Left ventricle myocardium superior (tissue), 1 donor: ENCODE results near the gene EPAS1. TPM values are rescaled to one million over a fixed set of nuclear protein-coding genes. Genes with fewer than 3 reads are reported as not detected.

Experiments used
- ATAC-seq: fragments of 200-7000 bp; cut with Tn5 transposase; one replicate; pipeline ENCODE4 v1.9.1; 2020; ENCODE audit warnings: mild to moderate bottlenecking, moderate library complexity
- DNase-seq: peaks from one replicate; pipeline ENCODE4 v3.0.0-alpha.2; 2020
- intact Hi-C: fragments of 100-400 bp; cut with micrococcal nuclease; formaldehyde crosslinking; loops from one replicate; pipeline ENCODE4 v1.11.0; 2022
- total RNA-seq: library from RNA; stranded (reverse); fragmentation: NEBNext Ultra II Directional; extraction: Animal tissue kit (Norgen Biotek cat#: 25700); gene quantifications from one replicate; pipeline ENCODE4 v1.2.1, GENCODE V29; 2021
- donor health status: DM: no; HTN: yes; CAD: no; lungs with severe emphysema.

The EPAS1 gene
- total RNA-seq, 1 donor from 2014 or later = 212 TPM

DNA sequence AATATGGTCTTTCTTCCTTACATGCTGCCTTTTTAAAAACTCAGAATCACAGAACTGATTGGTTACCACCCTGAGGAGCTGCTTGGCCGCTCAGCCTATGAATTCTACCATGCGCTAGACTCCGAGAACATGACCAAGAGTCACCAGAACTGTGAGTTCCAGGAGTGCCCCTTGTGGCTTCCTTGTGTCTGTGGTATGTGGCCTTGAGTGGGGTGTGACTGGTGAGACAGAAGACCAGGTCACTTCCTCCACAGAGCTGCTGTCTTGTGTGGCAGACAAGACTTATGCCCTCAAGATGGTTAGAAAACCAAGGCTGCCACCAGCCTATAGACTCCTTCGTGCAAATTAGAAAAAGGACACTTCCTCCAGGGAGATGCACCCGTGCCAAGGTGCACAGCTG lies 72.6 kb downstream of the EPAS1 start:
- DNase-seq = no peak
- ATAC-seq = no peak
- intact Hi-C loops = loop anchor here (10.0 kb wide), 2 partner anchors 295 to 355 kb away; no protein-coding TSS in a partner anchor

DNA sequence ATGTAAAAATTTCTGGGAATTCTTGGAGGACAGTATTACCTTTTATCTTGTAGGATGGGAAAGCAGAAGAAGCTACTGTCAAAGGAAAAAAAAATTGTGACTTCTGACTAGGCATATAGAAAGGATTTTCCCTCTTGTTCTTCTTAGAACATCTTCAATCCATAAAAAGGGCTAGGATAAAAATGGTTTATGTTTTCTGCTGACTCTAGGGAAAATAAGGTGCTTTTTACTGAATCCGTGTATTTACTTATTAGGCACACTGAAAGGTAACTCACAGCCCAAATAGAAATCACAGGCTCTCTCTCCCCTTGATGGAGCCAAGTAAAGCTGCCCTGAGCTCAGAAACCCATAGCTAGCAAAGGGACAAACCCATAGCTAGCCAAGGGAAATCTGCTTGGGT lies 74.6 kb downstream of the EPAS1 start:
- intact Hi-C loops = no loop called here
- no peak for ATAC-seq
- DNase-seq = no peak

DNA sequence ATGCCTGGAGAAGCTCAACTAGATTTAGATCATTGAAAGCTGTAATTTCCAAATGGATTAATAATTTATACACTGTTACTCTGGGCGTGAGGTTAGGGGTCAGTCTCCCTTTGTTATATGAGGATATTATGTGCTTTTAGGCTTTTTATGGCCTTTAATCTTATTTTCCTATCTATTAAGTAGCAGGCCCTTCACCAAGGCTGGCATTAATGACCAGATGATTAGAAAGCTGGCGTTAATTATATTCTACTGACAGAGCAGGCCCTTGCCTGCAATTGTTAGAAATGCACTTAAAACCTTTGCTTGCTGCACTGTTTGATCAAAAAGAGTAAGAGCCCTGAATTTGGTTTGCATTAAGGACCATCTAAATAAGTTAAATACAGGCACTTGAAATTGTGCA lies 75.3 kb downstream of the EPAS1 start:
- DNase-seq (no peak), ATAC-seq (no peak)
- intact Hi-C loops = no loop called here

DNA sequence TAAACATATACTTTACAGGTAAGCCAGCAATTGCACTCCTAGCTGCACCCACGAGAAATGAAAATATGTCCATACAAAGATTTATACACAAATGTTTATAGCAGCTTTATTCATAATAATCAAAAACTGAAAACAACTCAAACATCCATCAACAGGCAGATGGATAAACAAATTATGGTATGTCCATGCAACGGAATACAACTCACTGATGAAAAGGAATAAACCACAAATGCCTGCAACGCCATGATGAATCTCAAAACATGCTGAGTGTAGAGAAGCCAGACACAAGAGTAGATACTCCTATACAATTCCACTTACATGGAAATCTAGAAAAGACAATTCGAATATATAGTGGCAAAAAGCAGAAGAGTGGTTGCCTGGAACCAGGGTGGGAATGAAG lies 76.0 kb downstream of the EPAS1 start:
- ATAC-seq (no peak), DNase-seq (no peak)
- intact Hi-C loops = no loop called here

DNA sequence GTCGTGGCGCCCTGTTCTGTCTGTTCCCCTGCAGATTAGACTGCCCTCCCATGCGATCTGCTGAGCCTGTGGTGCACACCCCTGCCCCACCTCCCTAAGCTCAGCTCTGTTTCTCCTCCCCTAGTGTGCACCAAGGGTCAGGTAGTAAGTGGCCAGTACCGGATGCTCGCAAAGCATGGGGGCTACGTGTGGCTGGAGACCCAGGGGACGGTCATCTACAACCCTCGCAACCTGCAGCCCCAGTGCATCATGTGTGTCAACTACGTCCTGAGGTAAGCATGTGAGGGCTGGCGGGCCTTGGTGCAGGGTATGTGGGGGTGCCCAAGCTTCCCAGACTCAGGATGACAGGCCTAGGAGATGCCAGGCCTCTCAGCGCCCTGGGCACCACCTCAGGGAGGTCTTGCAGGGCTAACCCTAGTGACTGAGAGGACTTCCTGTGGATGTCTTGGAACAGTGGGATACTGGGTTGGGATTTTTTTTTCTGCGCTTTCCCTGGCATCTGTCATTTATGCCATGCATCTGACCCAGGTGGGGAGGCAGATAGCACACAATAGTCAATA lies 78.4 kb downstream of the EPAS1 start:
- intact Hi-C loops = no loop called here
- ATAC-seq (no peak), DNase-seq (no peak)

DNA sequence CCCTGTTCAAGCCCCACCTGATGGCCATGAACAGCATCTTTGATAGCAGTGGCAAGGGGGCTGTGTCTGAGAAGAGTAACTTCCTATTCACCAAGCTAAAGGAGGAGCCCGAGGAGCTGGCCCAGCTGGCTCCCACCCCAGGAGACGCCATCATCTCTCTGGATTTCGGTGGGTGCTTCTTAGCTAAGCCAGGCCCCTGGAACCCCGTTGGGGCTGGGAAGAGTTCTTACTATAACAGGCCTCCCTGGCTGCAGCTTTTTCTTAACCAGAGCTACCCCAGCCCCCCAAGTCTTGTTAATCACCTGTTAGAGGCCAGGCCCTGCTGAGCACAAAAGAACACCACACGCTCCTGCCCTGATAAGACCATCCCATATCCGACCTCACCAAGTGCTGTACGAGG lies 79.4 kb downstream of the EPAS1 start:
- DNase-seq = no peak
- intact Hi-C loops = no loop called here

DNA sequence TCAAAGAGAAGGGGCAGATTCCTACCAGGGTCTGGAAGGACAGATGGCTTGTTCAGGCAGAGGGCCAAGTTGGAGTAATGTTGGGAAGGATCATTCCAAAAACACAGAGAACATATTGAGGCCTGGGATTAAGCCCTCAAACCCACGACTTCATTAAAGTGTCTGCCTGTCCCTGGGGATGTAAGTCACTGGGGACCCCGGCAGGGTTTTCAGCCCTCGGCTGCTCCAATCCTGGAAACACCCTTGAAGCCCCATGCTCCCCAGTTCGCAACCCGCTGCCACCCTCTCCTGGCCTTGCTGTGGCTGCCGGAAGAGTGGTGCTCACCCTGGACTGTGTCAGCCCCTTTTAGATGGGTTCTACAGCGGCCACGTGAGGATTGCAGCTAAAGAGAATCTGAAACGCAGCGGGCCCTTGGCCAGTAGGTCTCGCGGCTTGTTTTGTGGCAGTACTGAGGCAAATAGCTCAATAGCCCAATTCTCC lies 79.9 kb downstream of the EPAS1 start:
- ATAC-seq = peak; percentile 31
- intact Hi-C loops = no loop called here
- DNase-seq = no peak

More for the DNA sequence above, 79.4 kb downstream of the EPAS1 start:
- ATAC-seq = no peak

DNA sequence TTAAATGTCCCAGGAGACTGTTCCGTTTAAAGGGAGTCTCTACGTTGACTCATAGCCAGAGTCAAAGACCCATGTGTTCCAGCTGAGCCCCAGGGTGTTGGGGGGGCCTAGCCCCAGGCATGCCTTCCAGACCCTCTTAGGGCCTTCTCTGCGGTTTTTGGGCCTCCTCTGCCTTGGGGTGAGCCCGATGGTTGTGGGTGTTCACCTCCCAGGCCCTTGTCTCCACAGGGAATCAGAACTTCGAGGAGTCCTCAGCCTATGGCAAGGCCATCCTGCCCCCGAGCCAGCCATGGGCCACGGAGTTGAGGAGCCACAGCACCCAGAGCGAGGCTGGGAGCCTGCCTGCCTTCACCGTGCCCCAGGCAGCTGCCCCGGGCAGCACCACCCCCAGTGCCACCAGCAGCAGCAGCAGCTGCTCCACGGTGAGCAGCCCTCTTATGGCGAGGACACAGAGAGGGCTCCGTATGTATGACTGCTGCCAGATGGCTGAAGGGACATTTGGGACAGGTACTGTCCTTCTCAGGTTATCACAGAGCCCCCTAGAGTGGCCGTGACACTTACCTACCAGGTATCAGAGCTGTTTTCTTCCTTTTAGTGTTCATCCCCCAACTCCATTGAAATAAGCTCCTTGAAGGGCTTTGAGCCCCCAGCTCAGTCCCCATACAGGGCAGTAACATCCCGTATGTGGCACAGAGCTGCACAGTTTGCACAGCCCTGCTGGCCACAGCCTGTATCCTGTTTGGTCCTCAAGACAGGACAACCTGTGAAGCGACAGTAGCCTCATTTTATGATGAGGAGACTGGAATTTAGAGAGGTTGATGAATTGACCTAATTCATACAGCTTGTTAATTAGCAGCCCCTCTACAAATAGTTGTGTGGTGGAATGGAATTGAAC lies 80.7 kb downstream of the EPAS1 start:
- no peak for DNase-seq
- intact Hi-C loops = no loop called here
- ATAC-seq = no peak

DNA sequence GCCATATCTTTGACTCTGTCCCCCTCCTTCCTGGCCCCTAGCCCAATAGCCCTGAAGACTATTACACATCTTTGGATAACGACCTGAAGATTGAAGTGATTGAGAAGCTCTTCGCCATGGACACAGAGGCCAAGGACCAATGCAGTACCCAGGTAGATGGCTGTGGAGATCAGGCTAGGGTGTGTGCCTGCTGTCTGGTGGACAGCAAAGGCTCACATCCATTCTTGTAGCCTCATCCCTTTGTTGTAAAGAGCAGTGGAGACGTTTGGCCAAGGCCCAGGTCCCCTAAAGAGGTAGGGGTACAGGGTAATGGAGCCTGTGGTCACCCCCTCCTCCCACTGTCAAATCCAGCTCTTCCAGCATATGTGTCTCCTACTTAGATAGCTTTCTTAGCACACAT lies 81.4 kb downstream of the EPAS1 start:
- intact Hi-C loops = no loop called here
- DNase-seq (no peak), ATAC-seq (no peak)

DNA sequence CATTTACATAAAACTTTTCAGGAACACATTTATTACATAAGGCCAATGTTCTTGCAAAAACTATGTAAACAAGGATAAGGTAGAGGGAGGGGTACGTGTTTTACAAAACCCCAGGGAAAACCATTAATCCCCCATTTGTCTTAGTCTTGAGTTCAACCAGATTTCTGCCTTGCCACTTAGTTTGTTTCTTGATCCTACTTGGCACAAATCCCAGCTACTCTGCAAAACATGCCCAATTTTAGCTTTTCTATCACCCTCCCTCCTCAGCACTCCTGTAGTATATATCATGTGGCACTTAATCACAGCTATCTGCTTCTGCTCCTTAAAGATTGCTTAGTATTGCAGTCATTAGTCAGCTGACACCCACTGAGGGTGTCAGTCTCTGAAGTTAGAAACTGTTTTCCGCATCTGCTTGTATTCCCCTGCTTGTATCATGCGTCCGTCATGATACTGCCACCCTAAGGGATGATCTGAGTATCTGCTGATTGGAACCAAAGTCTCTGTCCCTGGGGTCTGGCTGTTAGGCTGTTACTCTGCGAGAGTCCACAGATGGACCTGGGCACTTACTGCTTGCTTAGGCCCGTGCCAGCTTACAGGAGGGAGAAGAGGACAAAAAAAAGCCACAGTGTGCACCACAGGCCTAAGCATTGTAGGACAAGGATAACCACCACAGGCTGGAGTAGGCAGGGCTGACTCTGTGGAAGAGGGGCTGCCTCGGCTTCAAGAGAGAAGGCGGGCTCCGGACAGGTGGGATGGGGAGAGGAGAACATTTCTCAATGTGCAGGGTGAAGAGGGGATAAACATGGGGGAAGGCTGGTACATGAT lies 82.2 kb downstream of the EPAS1 start:
- ATAC-seq = no peak
- intact Hi-C loops = no loop called here
- no peak for DNase-seq

DNA sequence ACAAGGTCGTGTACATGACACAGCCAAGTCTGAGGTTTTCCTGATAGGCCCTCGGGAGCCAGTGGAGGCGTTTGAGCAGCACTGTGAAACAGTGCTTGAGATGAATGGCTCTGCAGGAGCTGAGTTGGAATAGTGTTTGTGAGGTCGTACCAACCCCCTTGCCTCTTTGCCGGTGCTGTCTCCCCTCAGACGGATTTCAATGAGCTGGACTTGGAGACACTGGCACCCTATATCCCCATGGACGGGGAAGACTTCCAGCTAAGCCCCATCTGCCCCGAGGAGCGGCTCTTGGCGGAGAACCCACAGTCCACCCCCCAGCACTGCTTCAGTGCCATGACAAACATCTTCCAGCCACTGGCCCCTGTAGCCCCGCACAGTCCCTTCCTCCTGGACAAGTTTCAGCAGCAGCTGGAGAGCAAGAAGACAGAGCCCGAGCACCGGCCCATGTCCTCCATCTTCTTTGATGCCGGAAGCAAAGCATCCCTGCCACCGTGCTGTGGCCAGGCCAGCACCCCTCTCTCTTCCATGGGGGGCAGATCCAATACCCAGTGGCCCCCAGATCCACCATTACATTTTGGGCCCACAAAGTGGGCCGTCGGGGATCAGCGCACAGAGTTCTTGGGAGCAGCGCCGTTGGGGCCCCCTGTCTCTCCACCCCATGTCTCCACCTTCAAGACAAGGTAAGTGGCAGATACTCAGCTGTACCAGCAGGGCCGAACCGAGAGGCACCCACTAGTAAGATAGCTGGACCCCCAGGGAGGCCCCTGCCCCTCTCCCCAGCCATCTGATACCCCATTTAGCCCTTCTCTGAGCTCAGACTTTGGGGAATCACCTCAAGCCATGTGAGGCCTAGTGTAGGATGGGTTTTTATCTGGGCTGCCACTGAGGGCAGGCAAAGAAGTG lies 83.1 kb downstream of the EPAS1 start:
- no peak for ATAC-seq
- no peak for DNase-seq
- intact Hi-C loops = no loop called here

DNA sequence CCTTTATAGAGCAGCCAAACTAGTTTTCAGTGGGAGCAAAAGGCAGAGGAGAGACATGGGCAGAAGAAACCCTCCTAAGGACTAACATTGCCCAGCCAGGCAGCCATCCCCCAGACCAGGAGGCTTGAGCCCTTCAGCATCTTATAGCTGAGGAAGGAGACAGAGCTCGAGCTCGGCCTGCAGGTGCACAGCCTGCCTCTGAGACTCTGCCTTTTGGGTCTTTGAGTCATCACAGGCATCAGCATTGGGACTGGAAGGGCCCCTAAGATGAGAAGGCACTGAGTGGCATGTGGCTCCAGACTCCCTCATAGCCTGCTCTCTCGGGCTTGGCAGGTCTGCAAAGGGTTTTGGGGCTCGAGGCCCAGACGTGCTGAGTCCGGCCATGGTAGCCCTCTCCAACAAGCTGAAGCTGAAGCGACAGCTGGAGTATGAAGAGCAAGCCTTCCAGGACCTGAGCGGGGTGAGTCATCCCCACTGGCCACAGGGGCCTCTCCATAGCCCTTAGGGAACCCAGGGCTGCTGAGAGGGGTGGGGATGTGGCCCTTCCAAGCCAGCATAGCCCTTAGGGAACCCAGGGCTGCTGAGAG lies 84.1 kb downstream of the EPAS1 start:
- DNase-seq = no peak
- ATAC-seq = peak; percentile 11
- intact Hi-C loops = no loop called here

DNA sequence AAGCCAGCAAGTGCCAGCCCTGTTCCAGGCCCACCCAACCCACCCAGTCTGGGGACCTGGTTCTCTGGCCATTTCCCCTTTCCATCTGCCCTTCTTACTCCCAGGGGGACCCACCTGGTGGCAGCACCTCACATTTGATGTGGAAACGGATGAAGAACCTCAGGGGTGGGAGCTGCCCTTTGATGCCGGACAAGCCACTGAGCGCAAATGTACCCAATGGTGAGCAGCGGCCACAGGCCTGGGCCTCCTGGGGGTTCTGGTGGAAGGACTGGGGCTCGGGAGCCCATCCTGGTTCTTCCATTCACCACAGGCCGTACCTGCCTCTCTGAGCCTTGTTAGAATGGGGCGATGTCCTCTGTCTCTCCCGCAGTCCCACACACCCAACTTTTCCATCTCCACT lies 84.7 kb downstream of the EPAS1 start:
- ATAC-seq (no peak), DNase-seq (no peak)
- intact Hi-C loops = no loop called here

DNA sequence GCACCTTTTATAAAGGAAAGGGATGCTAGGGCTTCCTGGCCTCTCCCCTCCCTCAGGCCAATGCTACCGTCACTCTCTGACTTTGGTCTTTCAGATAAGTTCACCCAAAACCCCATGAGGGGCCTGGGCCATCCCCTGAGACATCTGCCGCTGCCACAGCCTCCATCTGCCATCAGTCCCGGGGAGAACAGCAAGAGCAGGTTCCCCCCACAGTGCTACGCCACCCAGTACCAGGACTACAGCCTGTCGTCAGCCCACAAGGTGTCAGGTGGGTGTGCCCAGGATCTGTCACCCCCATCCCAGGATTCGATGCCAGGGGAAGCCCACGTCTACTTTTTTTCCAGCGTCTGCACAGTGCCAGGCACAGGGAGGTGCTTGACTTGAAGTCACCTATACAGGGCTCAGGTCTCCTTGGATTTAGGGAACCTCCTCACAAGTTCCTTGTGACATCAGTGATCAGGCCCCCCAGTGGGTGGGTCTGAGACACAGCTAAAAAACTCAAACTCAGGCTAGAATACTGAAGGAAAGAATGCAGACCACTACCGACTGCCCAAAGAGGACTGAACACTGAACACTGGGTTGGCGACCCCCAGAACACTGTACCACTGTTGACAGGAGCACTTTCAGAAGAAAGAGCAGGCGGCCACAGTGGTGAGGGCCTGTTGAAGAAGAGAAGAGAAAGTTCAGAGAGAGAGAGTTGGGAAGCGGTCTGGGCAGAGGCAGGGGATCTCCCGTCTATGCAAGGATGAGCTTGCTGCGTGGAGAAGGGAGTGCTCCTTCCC lies 85.3 kb downstream of the EPAS1 start:
- ATAC-seq (no peak), DNase-seq (no peak)
- intact Hi-C loops = no loop called here

DNA sequence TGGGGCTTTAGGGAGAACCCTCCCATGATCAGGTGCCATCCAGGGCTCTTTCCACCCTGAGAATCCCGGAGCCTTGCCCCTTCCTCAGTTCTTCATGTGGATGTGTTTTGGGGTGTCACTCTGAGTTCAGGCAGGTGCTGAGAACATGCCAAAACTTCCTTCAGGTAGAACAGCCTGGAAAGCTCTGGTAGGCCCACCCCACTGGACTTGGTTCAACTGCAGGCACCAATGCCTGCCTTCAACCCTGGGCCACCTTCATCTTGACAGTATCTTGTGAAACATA lies 85.8 kb downstream of the EPAS1 start:
- ATAC-seq (no peak), DNase-seq (no peak)
- intact Hi-C loops = no loop called here

DNA sequence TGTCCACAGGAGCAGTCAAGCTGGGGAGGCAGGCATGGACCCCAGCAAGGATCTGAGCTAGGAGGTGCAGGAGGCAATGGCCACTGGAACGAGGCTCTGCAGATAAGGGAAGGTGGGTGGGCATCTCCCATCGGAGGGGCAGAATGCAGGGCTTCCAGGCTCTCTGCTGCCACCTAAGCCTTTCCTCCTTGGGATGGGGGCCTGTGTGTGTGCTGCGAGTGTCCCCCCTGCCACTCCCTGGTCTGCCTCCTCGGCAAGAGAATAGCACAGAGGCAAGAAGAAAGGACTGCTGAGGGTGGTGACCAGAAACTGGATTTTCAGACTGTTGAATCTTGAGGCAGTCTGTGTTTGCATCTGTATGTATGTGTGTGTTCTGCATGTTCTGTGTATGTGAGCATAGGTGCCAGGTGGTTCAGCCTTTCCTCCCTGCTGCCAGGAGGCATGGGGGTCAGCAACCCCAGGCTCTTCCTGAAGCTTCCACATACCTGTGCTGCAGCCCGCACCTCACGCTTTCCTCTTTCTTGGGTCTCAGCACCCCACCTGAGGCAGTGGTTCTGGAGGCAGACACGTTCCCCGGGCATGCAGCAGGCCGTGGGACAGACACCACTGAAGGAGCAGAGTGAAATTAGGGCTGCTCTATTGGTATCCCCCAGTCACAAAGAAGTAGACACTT lies 86.7 kb downstream of the EPAS1 start:
- ATAC-seq = no peak
- DNase-seq = no peak
- intact Hi-C loops = no loop called here

DNA sequence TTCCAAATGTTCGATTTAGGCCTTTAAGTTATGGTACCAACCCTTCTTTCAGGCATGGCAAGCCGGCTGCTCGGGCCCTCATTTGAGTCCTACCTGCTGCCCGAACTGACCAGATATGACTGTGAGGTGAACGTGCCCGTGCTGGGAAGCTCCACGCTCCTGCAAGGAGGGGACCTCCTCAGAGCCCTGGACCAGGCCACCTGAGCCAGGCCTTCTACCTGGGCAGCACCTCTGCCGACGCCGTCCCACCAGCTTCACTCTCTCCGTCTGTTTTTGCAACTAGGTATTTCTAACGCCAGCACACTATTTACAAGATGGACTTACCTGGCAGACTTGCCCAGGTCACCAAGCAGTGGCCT lies 87.2 kb downstream of the EPAS1 start:
- DNase-seq (no peak), ATAC-seq (no peak)
- intact Hi-C loops = no loop called here
